Keratinocyte (primary cell): ENCODE results near the gene GNAL. TPM values are rescaled to one million over a fixed set of nuclear protein-coding genes. Genes with fewer than 3 reads are reported as not detected.

Experiments
- DNase-seq: peaks from one replicate; pipeline ENCODE4 v3.0.0-alpha.2; 2011; ENCODE audit warnings: low read depth, missing footprints, low spot score
- FAIRE-seq: peaks from 2 replicates; lab custom pipeline; 2011; peaks lifted over from hg19 to GRCh38; lab: Jason Lieb, UNC
- H2AFZ ChIP-seq: 2 replicates; pipeline ENCODE4 v1.6.0; 2012; ENCODE audit warnings: low read length, control low read depth, inconsistent platforms; ENCODE audit not compliant: control insufficient read depth
- H3K27ac ChIP-seq: 2 replicates; pipeline ENCODE4 v1.5.1; 2011; ENCODE audit warnings: low read length; ENCODE audit not compliant: control insufficient read depth, insufficient read depth
- H3K27me3 ChIP-seq: 3 replicates; pipeline ENCODE4 v1.6.0; 2011; ENCODE audit warnings: low read length; ENCODE audit not compliant: control insufficient read depth, insufficient read depth; ENCODE audit errors: extremely low read depth
- H3K36me3 ChIP-seq, 2 experiments: 2 replicates in 1 of 2; 3 replicates in 1 of 2; pipeline ENCODE4 v1.5.1; 2011; ENCODE audit warnings: low read length in 2 of 2, mild to moderate bottlenecking in 1 of 2; ENCODE audit not compliant: control insufficient read depth in 2 of 2, insufficient read depth in 2 of 2; ENCODE audit errors: extremely low read depth in 1 of 2
- H3K4me1 ChIP-seq: 3 replicates; pipeline ENCODE4 v1.5.1; 2011; ENCODE audit warnings: low read length; ENCODE audit not compliant: control insufficient read depth, insufficient read depth; ENCODE audit errors: extremely low read depth
- H3K4me2 ChIP-seq: 3 replicates; pipeline ENCODE4 v1.6.0; 2011; ENCODE audit warnings: low read depth, low read length; ENCODE audit not compliant: control insufficient read depth, insufficient read depth; ENCODE audit errors: extremely low read depth
- H3K4me3 ChIP-seq, 3 experiments: fragments of 200-600 bp in 1 of 3; sonication (generic) in 1 of 3; 2 replicates in 2 of 3; 3 replicates in 1 of 3; pipeline ENCODE4 v1.5.1; 2011 to 2016; ENCODE audit warnings: low read length in 3 of 3, mild to moderate bottlenecking in 3 of 3, control low read depth in 2 of 3, inconsistent platforms in 1 of 3, low read depth in 1 of 3, mixed read lengths in 1 of 3, mixed run types in 1 of 3, moderate library complexity in 1 of 3; ENCODE audit not compliant: control insufficient read depth in 2 of 3, insufficient read depth in 2 of 3; ENCODE audit errors: extremely low read depth in 1 of 3
- H3K79me2 ChIP-seq: 2 replicates; pipeline ENCODE4 v1.6.0; 2012; ENCODE audit warnings: low read length; ENCODE audit not compliant: control insufficient read depth, insufficient read depth
- H3K9ac ChIP-seq: 3 replicates; pipeline ENCODE4 v1.6.0; 2011; ENCODE audit warnings: low read length; ENCODE audit not compliant: control insufficient read depth, insufficient read depth; ENCODE audit errors: extremely low read depth
- H3K9me1 ChIP-seq: 3 replicates; pipeline ENCODE4 v1.6.0; 2011; ENCODE audit warnings: low read length; ENCODE audit not compliant: control insufficient read depth, insufficient read depth; ENCODE audit errors: extremely low read depth
- H3K9me3 ChIP-seq: 2 replicates; pipeline ENCODE4 v1.5.1; 2012; ENCODE audit warnings: low read depth, low read length; ENCODE audit not compliant: control insufficient read depth
- H4K20me1 ChIP-seq: 3 replicates; pipeline ENCODE4 v1.6.0; 2011; ENCODE audit warnings: low read length; ENCODE audit not compliant: control insufficient read depth, insufficient read depth; ENCODE audit errors: extremely low read depth
- CTCF ChIP-seq, 3 experiments: IDR thresholded peaks in 1 of 3; conservative IDR thresholded peaks in 1 of 3; optimal IDR thresholded peaks in 1 of 3; 2 replicates in 2 of 3; 3 replicates in 1 of 3; pipeline versions ENCODE3 to v1.5.1; 2011; ENCODE audit warnings: low read length in 3 of 3, mild to moderate bottlenecking in 3 of 3, moderate library complexity in 2 of 3, control low read depth in 1 of 3, inconsistent platforms in 1 of 3; ENCODE audit not compliant: insufficient read depth in 2 of 3; ENCODE audit errors: extremely low read depth in 1 of 3
- EZH2 ChIP-seq: IDR thresholded peaks from one replicate; pipeline ENCODE4 v1.6.1; 2012; ENCODE audit warnings: inconsistent platforms, mild to moderate bottlenecking, low read length, moderate library complexity
- dilution Hi-C: fragments of 300-500 bp; cut with MboI; formaldehyde crosslinking; loops from one replicate; pipeline ENCODE4 v1.7.0; 2020; ENCODE audit warnings: low sequenced_read_pairs; ENCODE audit not compliant: extremely low pct_ligation_motif_present
- polyA plus RNA-seq, 5 experiments: library from polyadenylated mRNA; depleted of rRNA in 3 of 5; stranded (reverse) in 3 of 5; stranded (forward) in 1 of 5; unstranded in 1 of 5; fragments of >200 nt; gene quantifications; 1 replicate in 1 of 5; 2 replicates in 3 of 5; 3 replicates in 1 of 5; pipeline versions ENCODE4 v1.2.1 to v1.2.3, GENCODE V29; 2011 to 2012; ENCODE audit warnings: missing spikeins in 2 of 5, low read depth in 1 of 5, low replicate concordance in 1 of 5

GNAL gene
- polyA plus RNA-seq, 1 donor (not counting 4 experiments of a cell fraction or from before 2014, with no cell fraction given), result 30.0 TPM

- H3K4me1 ChIP-seq, result no peaks in the 10 kb centered on the region
- no peaks in the 10 kb centered on the region for H3K36me3 ChIP-seq
- no peak overlapping the region for H3K4me2 ChIP-seq
- H3K9me3 ChIP-seq, result no peaks in the 10 kb centered on the region
- H3K79me2 ChIP-seq, result no peaks in the 10 kb centered on the region
- dilution Hi-C loops, result no loop called here
- no peaks in the 10 kb centered on the region for H4K20me1 ChIP-seq
- H3K9me1 ChIP-seq, result no peaks in the 10 kb centered on the region
- H3K9ac ChIP-seq, result no peak overlapping the region
- FAIRE-seq, result no peak
- DNase-seq, result peak; percentile 2
- no peaks in the 10 kb centered on the region for H3K27me3 ChIP-seq
- no peak overlapping the region for H2AFZ ChIP-seq
- no peak overlapping the region for H3K4me3 ChIP-seq
- H3K27ac ChIP-seq, result no peak overlapping the region
- peak; percentile 56 to 66 (median 57) for TF ChIP-seq CTCF (optimal IDR thresholded peaks at IDR 0.05 in 1 of 3, IDR thresholded peaks at IDR 0.05 in 1 of 3, conservative IDR thresholded peaks at IDR 0.05 in 1 of 3; ENCODE audit: extremely low read depth in 1 of 3, insufficient read depth in 2 of 3, low read length in 3 of 3)
- TF ChIP-seq EZH2, result no peak
Measured at GRCh38 chr18:11741505-11742145, 52.6 kb downstream of the GNAL start.

- no peak overlapping the region for H3K4me3 ChIP-seq
- no peaks in the 10 kb centered on the region for H3K36me3 ChIP-seq
- H3K79me2 ChIP-seq, result no peaks in the 10 kb centered on the region
- no peak overlapping the region for H3K27ac ChIP-seq
- no peaks in the 10 kb centered on the region for H3K27me3 ChIP-seq
- no peaks in the 10 kb centered on the region for H3K9me3 ChIP-seq
- DNase-seq (no peak), FAIRE-seq (no peak)
- no peak overlapping the region for H2AFZ ChIP-seq
- TF ChIP-seq CTCF (optimal IDR thresholded peaks at IDR 0.05 in 1 of 3, IDR thresholded peaks at IDR 0.05 in 1 of 3, conservative IDR thresholded peaks at IDR 0.05 in 1 of 3; ENCODE audit: extremely low read depth in 1 of 3, insufficient read depth in 2 of 3, low read length in 3 of 3) (no peak), EZH2 (no peak)
- no peaks in the 10 kb centered on the region for H3K4me1 ChIP-seq
- dilution Hi-C loops, result no loop called here
- H4K20me1 ChIP-seq, result no peaks in the 10 kb centered on the region
- H3K9me1 ChIP-seq, result no peaks in the 10 kb centered on the region
- no peak overlapping the region for H3K9ac ChIP-seq
- H3K4me2 ChIP-seq, result no peak overlapping the region
Measured at GRCh38 chr18:11745521-11745920, 56.5 kb downstream of the GNAL start.
